Body of pancreas (tissue), 4 donors: ENCODE data around the gene KIR2DL4.
"Not testable (repeated sequence)": the region's sequence is repeated elsewhere in the genome, so short reads cannot be mapped to it uniquely, and the experiment has no call there.

ENCODE experiments used
- CTCF ChIP-seq, 7 experiments: fragments of 450-650 bp in 4 of 7; fragments of 200-600 bp in 3 of 7; sonication (generic) in 3 of 7; IDR thresholded peaks; one replicate each; pipeline ENCODE4 v1.5.1; 2016 to 2019; ENCODE audit warnings: antibody characterized with exemption in 7 of 7
- POLR2A ChIP-seq, 3 donors: fragments of 450-650 bp; IDR thresholded peaks; one replicate each; pipeline ENCODE4 v1.6.1; 2016; ENCODE audit warnings: antibody characterized with exemption in 3 of 3, mild to moderate bottlenecking in 2 of 3

- not testable (repeated sequence) for TF ChIP-seq CTCF, POLR2A (IDR thresholded peaks at IDR 0.05)
Measured at GRCh38 chr19:54758577-54758976, 44.8 kb upstream of the KIR2DL4 start.
